AG20443 (cell line): ENCODE results near the gene EPO.
"Not testable (repeated sequence)": the region's sequence is repeated elsewhere in the genome, so short reads cannot be mapped to it uniquely, and the experiment has no call there.

Experiments
- DNase-seq: peaks from one replicate; pipeline ENCODE4 v3.0.0; 2012; ENCODE audit warnings: low spot score, mixed read lengths

EPO gene

GRCh38 chr7:100705320-100705752 is 14.9 kb upstream of the EPO start:
- DNase-seq = peak; percentile 91

GRCh38 chr7:100705753-100706671 is 14.3 kb upstream of the EPO start, which contains the start of gene POP7:
Gene POP7, plus strand, starts transcription at chr7:100706121. Its CDS starts 710 bp downstream, at chr7:100706831.
- peak; percentile 99 for DNase-seq

GRCh38 chr7:100706672-100707311 is 13.5 kb upstream of the EPO start:
- no peak for DNase-seq

GRCh38 chr7:100708395-100708794 is 11.9 kb upstream of the EPO start:
- DNase-seq = no peak

GRCh38 chr7:100710452-100710851 is 9.8 kb upstream of the EPO start:
- no peak for DNase-seq

- no peak for DNase-seq
These were observed 8.9 kb upstream of the EPO start for GRCh38 chr7:100711369-100711768.

GRCh38 chr7:100714725-100715124 is 5.5 kb upstream of the EPO start:
- no peak for DNase-seq

- DNase-seq = not testable (repeated sequence)
These were observed 3.2 kb upstream of the EPO start for GRCh38 chr7:100717073-100717472.

GRCh38 chr7:100719523-100720278 is 567 bp upstream of the EPO start:
- peak; percentile 42 for DNase-seq

- DNase-seq = no peak
These were observed 620 bp downstream of the EPO start for GRCh38 chr7:100720671-100721504.

GRCh38 chr7:100721505-100721812 is 1.2 kb downstream of the EPO start:
- no peak for DNase-seq

GRCh38 chr7:100722480-100723212 is 2.4 kb downstream of the EPO start:
- no peak for DNase-seq

GRCh38 chr7:100723732-100724275 is 3.5 kb downstream of the EPO start:
- DNase-seq = no peak

- DNase-seq = not testable (repeated sequence)
These were observed 4.1 kb downstream of the EPO start for GRCh38 chr7:100724364-100724763.

GRCh38 chr7:100726996-100727761 is 6.9 kb downstream of the EPO start:
- peak; percentile 90 for DNase-seq

- no peak for DNase-seq
These were observed 7.9 kb downstream of the EPO start for GRCh38 chr7:100728196-100728595.

- no peak for DNase-seq
These were observed 10.0 kb downstream of the EPO start for GRCh38 chr7:100730136-100730800.

- DNase-seq = no peak
These were observed 11.8 kb downstream of the EPO start for GRCh38 chr7:100731937-100732636.

GRCh38 chr7:100735730-100736129 is 15.5 kb downstream of the EPO start:
- no peak for DNase-seq
